K562 (cell line): ENCODE results near the gene KCTD19. TPM values are rescaled to one million over a fixed set of nuclear protein-coding genes. Genes with fewer than 3 reads are reported as not detected.

Source experiments
- ATAC-seq: fragments of 200-7000 bp; cut with Tn5 transposase; 3 replicates; pipeline ENCODE4 v1.9.1; 2020; ENCODE audit warnings: moderate library complexity
- BruUV-seq: library from RNA; stranded (reverse); fragments of 400-500 nt; replicated peaks from 2 replicates; lab custom pipeline; 2021; lab: Mats Ljungman, UMichigan
- CTCF ChIA-PET: fragments of 300-600 bp; formaldehyde crosslinking; extraction: SDS; loops from one replicate; lab custom pipeline; 2021; ENCODE audit warnings: low intra/inter-chr PET ratio; lab: Yijun Ruan, JAX
- POLR2A ChIA-PET: fragments of 300-600, 350-650 bp; sonication (Branson Sonifier 250); formaldehyde crosslinking; extraction: SDS; loops from one replicate; lab custom pipeline; 2021; ENCODE audit warnings: antibody characterized with exemption, inconsistent platforms; lab: Yijun Ruan, JAX
- DNase-seq, 4 experiments: peaks; one replicate each; pipeline versions ENCODE4 v3.0.0 to v3.0.0-alpha.2; 2011 to 2018; ENCODE audit warnings: low spot score in 3 of 4, mixed read lengths in 3 of 4; ENCODE audit errors: extremely low read depth in 1 of 4
- FAIRE-seq: peaks from 2 replicates; lab custom pipeline; 2011; peaks lifted over from hg19 to GRCh38; lab: Jason Lieb, UNC
- H2AFZ ChIP-seq: 2 replicates; pipeline ENCODE4 v1.6.0; 2011; ENCODE audit warnings: low read depth, low read length, control low read depth, inconsistent platforms
- H3K27ac ChIP-seq: fragments of 200-600 bp; 3 replicates; pipeline ENCODE4 v1.8.0; 2011; ENCODE audit warnings: low read depth, mild to moderate bottlenecking, control low read depth, inconsistent platforms, low read length, moderate library complexity, mixed read lengths; ENCODE audit errors: extremely low read depth
- H3K27me3 ChIP-seq, 2 experiments: fragments of 300-600 bp in 1 of 2; 2 replicates in 1 of 2; 3 replicates in 1 of 2; pipeline versions ENCODE4 v1.6.0 to v1.8.0; 2011; ENCODE audit warnings: inconsistent platforms in 2 of 2, low read length in 2 of 2, mild to moderate bottlenecking in 1 of 2, mixed read lengths in 1 of 2, moderate library complexity in 1 of 2; ENCODE audit not compliant: control insufficient read depth in 2 of 2, insufficient read depth in 2 of 2
- H3K36me3 ChIP-seq: fragments of 300-600 bp; 3 replicates; pipeline ENCODE4 v1.8.0; 2011; ENCODE audit warnings: mild to moderate bottlenecking, low read length, inconsistent platforms; ENCODE audit not compliant: control insufficient read depth, insufficient read depth
- H3K4me1 ChIP-seq, 2 experiments: fragments of 200-600 bp in 1 of 2; replicated peaks in 1 of 2; 2 replicates in 1 of 2; 3 replicates in 1 of 2; pipeline versions ENCODE4 v1.5.1 to v1.8.0; 2011; ENCODE audit warnings: inconsistent platforms in 2 of 2, low read length in 2 of 2, mild to moderate bottlenecking in 1 of 2, mixed read lengths in 1 of 2, moderate library complexity in 1 of 2; ENCODE audit not compliant: control insufficient read depth in 2 of 2, insufficient read depth in 2 of 2
- H3K4me2 ChIP-seq: 2 replicates; pipeline ENCODE4 v1.6.1; 2011; ENCODE audit warnings: low read length, control low read depth, inconsistent platforms, mixed read lengths; ENCODE audit not compliant: insufficient read depth
- H3K4me3 ChIP-seq: fragments of 200-600 bp; sonication (generic), shearing (Covaris generic); 2 replicates; pipeline ENCODE4 v1.5.1; 2016; ENCODE audit warnings: control low read depth, inconsistent platforms
- H3K79me2 ChIP-seq: fragments of 200-600 bp; 3 replicates; pipeline ENCODE4 v1.8.0; 2011; ENCODE audit warnings: low read length, inconsistent platforms; ENCODE audit not compliant: control insufficient read depth, insufficient read depth
- H3K9ac ChIP-seq, 2 experiments: 2 replicates each; pipeline versions ENCODE4 v1.6.0 to v1.6.1; 2011; ENCODE audit warnings: low read depth in 2 of 2, low read length in 2 of 2, control low read depth in 1 of 2, inconsistent platforms in 1 of 2, mild to moderate bottlenecking in 1 of 2, mixed read lengths in 1 of 2; ENCODE audit not compliant: insufficient read depth in 1 of 2
- H3K9me1 ChIP-seq: one replicate; pipeline ENCODE4 v1.6.0; 2011; ENCODE audit warnings: inconsistent platforms, mild to moderate bottlenecking, low read length, moderate library complexity; ENCODE audit not compliant: control insufficient read depth, insufficient read depth
- H3K9me3 ChIP-seq: replicated peaks from 2 replicates; pipeline ENCODE4 v1.5.1; 2011; ENCODE audit warnings: low read depth, low read length, inconsistent platforms; ENCODE audit not compliant: control insufficient read depth, insufficient read depth
- H4K20me1 ChIP-seq: replicated peaks from 2 replicates; pipeline ENCODE4 v1.6.1; 2011; ENCODE audit warnings: low read length, inconsistent platforms, mixed read lengths; ENCODE audit not compliant: control insufficient read depth, insufficient read depth
- ARHGAP35 ChIP-seq: fragments of 450-650 bp; IDR thresholded peaks from 2 replicates; pipeline ENCODE4 v1.6.1; 2018; ENCODE audit not compliant: partially characterized antibody
- C11orf30 ChIP-seq: fragments of 450-650 bp; IDR thresholded peaks from 2 replicates; pipeline ENCODE4 v1.6.1; 2016; ENCODE audit warnings: low read depth, mild to moderate bottlenecking
- CBX8 ChIP-seq: fragments of 200-600 bp; sonication (generic); IDR thresholded peaks from 2 replicates; pipeline ENCODE4 v1.6.1; 2012; ENCODE audit warnings: borderline replicate concordance, mixed run types, low read depth, mild to moderate bottlenecking, moderate library complexity, mixed read lengths, low read length, control low read depth, inconsistent platforms; ENCODE audit not compliant: poor library complexity, severe bottlenecking; ENCODE audit errors: extremely low read depth
- ETV6 ChIP-seq, 3 experiments: fragments of 150-350 bp in 1 of 3; sonication (generic) in 1 of 3; formaldehyde crosslinking in 1 of 3; IDR thresholded peaks; 2 replicates each; pipeline versions ENCODE4 v1.6.1 to v1.8.0; 2014 to 2022; ENCODE audit warnings: borderline replicate concordance in 2 of 3, low read depth in 2 of 3, antibody characterized with exemption in 1 of 3, low read length in 1 of 3, mild to moderate bottlenecking in 1 of 3, missing genetic modification reagents in 1 of 3
- ILF3 ChIP-seq: fragments of 450-650 bp; IDR thresholded peaks from 2 replicates; pipeline ENCODE4 v1.6.1; 2018; ENCODE audit warnings: antibody characterized with exemption, mild to moderate bottlenecking, moderate library complexity, borderline replicate concordance
- KLF1 ChIP-seq: fragments of 450-650 bp; IDR thresholded peaks from 2 replicates; pipeline ENCODE4 v1.6.1; 2016; ENCODE audit warnings: missing genetic modification characterization, missing compliant biosample characterization
- MAX ChIP-seq: sonication (generic); formaldehyde crosslinking; IDR thresholded peaks from 2 replicates; pipeline ENCODE4 v1.9.0; 2022; ENCODE audit warnings: mild to moderate bottlenecking, missing genetic modification reagents
- MITF ChIP-seq: IDR thresholded peaks from 2 replicates; pipeline ENCODE4 v1.6.1; 2014; ENCODE audit warnings: antibody characterized with exemption
- NCOA2 ChIP-seq, 2 experiments: fragments of 450-650 bp; IDR thresholded peaks; 2 replicates each; pipeline ENCODE4 v1.6.1; 2018; ENCODE audit warnings: mild to moderate bottlenecking in 2 of 2, moderate library complexity in 1 of 2; ENCODE audit not compliant: partially characterized antibody in 2 of 2
- NFRKB ChIP-seq: fragments of 450-650 bp; IDR thresholded peaks from 2 replicates; pipeline ENCODE4 v1.6.1; 2016; ENCODE audit warnings: low read depth
- SMARCA5 ChIP-seq: fragments of 450-650 bp; IDR thresholded peaks from 2 replicates; pipeline ENCODE4 v1.6.1; 2016
- SMARCE1 ChIP-seq: fragments of 450-650 bp; IDR thresholded peaks from 2 replicates; pipeline ENCODE4 v1.7.1; 2016; ENCODE audit warnings: mild to moderate bottlenecking
- SRSF3 ChIP-seq: fragments of 200-400 bp; formaldehyde crosslinking; IDR thresholded peaks from 2 replicates; pipeline ENCODE4 v1.6.1; 2016; ENCODE audit warnings: mild to moderate bottlenecking, low read length, moderate library complexity; ENCODE audit not compliant: insufficient read depth
- TFAM ChIP-seq: fragments of 250-450 bp; sonication (Bioruptor Pico); conservative IDR thresholded peaks from 2 replicates; pipeline ENCODE4 v1.5.0; 2021; ENCODE audit warnings: mild to moderate bottlenecking, moderate library complexity
- ZKSCAN3 ChIP-seq: fragments of 250-450 bp; sonication (Bioruptor Pico); IDR thresholded peaks from 2 replicates; pipeline ENCODE4 v1.4.0; 2020
- ZNF3 ChIP-seq: fragments of 250-450 bp; sonication (Bioruptor Pico); IDR thresholded peaks from 2 replicates; pipeline ENCODE4 v1.5.0; 2021; ENCODE audit warnings: mild to moderate bottlenecking, moderate library complexity
- WGBS: fragments of 100-300 bp; shearing (Covaris generic); methylation state at CpG from one replicate; pipeline ENCODE4 v1.1.6; 2016; ENCODE audit warnings: low coverage, mixed read lengths; ENCODE audit not compliant: insufficient coverage; ENCODE audit errors: missing lambda C conversion rate; 5-methylcytosine and 5-hydroxymethylcytosine counted together
- in situ Hi-C: fragments of 300-500 bp; cut with MboI; formaldehyde crosslinking; loops from 4 replicates; pipeline ENCODE4 v1.15.0; 2018; ENCODE audit warnings: inconsistent platforms, mixed read lengths
- intact Hi-C: fragments of 100-400 bp; cut with micrococcal nuclease; formaldehyde crosslinking; loops from 2 replicates; pipeline ENCODE4 v1.14.2; 2022
- polyA plus RNA-seq, 8 experiments: library from polyadenylated mRNA; depleted of rRNA in 4 of 8; stranded (reverse) in 5 of 8; unstranded in 3 of 8; fragments of >200 nt; fragmentation: Nextera tagmentation in 2 of 8; fragmentation: Illumina TruSeq in 1 of 8; extraction: Ambion mirVana in 2 of 8; extraction: Trizol in 1 of 8; gene quantifications; 2 replicates each; pipeline versions ENCODE4 v1.2.1 to v1.2.3, GENCODE V29; 2011 to 2014; ENCODE audit warnings: inconsistent platforms in 1 of 8, missing spikeins in 1 of 8
- total RNA-seq, 7 experiments: library from RNA; depleted of rRNA in 6 of 7; stranded (reverse); fragments of >200 nt in 6 of 7; fragmentation: Illumina TruSeq in 2 of 7; extraction: Trizol in 2 of 7; gene quantifications; 2 replicates each; pipeline versions ENCODE4 v1.2.1 to v1.2.3, GENCODE V29; 2011 to 2021; ENCODE audit warnings: low replicate concordance in 1 of 7
- TF ChIP-seq, protein P1 (sequence below): fragments of 200-400 bp; formaldehyde crosslinking; IDR thresholded peaks from 2 replicates; pipeline ENCODE4 v1.6.1; 2017; ENCODE audit warnings: mild to moderate bottlenecking, low read depth, low read length, moderate library complexity

The KCTD19 gene
- total and polyA plus RNA-seq, 9 of the 15 experiments (the other 6 are each of a cell fraction or from before 2014, with no cell fraction given): 0.03 to 0.91 (median 0.22) TPM; not detected in 2

- ATAC-seq: no peak
- no peak overlapping the region for H3K4me2 ChIP-seq
- ChIA-PET POLR2A (interaction anchor here (0.6 to 1.7 kb wide), 4 partner anchors 9 to 184 kb away, joined by 3 to 6 read pairs (median 4); no protein-coding TSS in a partner anchor), CTCF (no interaction called here)
- H3K4me3 ChIP-seq: no peak overlapping the region
- H3K9ac ChIP-seq: no peak overlapping the region
- no peaks in the 10 kb centered on the region for H3K79me2 ChIP-seq
- intact Hi-C loops (loop anchor here (5.0 kb wide), 3 partner anchors 72 to 202 kb away; no protein-coding TSS in a partner anchor), in situ Hi-C loops (no loop called here)
- H3K9me1 ChIP-seq: no peaks in the 10 kb centered on the region
- H3K36me3 ChIP-seq: no peaks in the 10 kb centered on the region
- H4K20me1 ChIP-seq: no peaks in the 10 kb centered on the region
- WGBS: 85% methylated on average over 3 of the region's 5 CpGs
- no TSS peak for BruUV-seq
- no peaks in the 10 kb centered on the region for H3K9me3 ChIP-seq
- peaks cover 25 to 28% of the 10 kb centered on the region in 2 experiments for H3K4me1 ChIP-seq
- H3K27me3 ChIP-seq: no peaks in the 10 kb centered on the region
- H3K27ac ChIP-seq: no peak overlapping the region
- no peak for FAIRE-seq
- DNase-seq: no peak
- no peak overlapping the region for H2AFZ ChIP-seq
- TF ChIP-seq C11orf30 (no peak), SRSF3 (no peak), SMARCA5 (no peak), ARHGAP35 (no peak), KLF1 (tag) (no peak), CBX8 (no peak), NCOA2 (IDR thresholded peaks at IDR 0.05; ENCODE audit: partially characterized antibody in 2 of 2) (no peak), MAX (CRISPR knock-in tag) (no peak), ZNF3 (no peak), TFAM (CRISPR knock-in tag) (no peak), SMARCE1 (no peak), NFRKB (no peak), ETV6 (IDR thresholded peaks at IDR 0.05; ENCODE audit: borderline replicate concordance in 1 of 2, low read depth in 2 of 2, low read length in 1 of 2) (no peak), ETV6 (CRISPR knock-in tag; IDR thresholded peaks at IDR 0.05; ENCODE audit: borderline replicate concordance) (no peak), ZKSCAN3 (no peak), ILF3 (no peak), MITF (no peak)
- TF ChIP-seq, protein P1, sequence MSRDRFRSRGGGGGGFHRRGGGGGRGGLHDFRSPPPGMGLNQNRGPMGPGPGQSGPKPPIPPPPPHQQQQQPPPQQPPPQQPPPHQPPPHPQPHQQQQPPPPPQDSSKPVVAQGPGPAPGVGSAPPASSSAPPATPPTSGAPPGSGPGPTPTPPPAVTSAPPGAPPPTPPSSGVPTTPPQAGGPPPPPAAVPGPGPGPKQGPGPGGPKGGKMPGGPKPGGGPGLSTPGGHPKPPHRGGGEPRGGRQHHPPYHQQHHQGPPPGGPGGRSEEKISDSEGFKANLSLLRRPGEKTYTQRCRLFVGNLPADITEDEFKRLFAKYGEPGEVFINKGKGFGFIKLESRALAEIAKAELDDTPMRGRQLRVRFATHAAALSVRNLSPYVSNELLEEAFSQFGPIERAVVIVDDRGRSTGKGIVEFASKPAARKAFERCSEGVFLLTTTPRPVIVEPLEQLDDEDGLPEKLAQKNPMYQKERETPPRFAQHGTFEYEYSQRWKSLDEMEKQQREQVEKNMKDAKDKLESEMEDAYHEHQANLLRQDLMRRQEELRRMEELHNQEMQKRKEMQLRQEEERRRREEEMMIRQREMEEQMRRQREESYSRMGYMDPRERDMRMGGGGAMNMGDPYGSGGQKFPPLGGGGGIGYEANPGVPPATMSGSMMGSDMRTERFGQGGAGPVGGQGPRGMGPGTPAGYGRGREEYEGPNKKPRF: no peak
Measured at GRCh38 chr16:67264866-67265265, 61.7 kb downstream of the KCTD19 start.
